H9 (cell line): Measurements from ENCODE around the gene PDLIM7. TPM values are rescaled to one million over a fixed set of nuclear protein-coding genes. Genes with fewer than 3 reads are reported as not detected.

ENCODE experiments used
- DNase-seq: peaks from one replicate; pipeline ENCODE4 v3.0.0-alpha.2; 2017
- H2AFZ ChIP-seq: one replicate; pipeline ENCODE4 v1.6.1; 2013; ENCODE audit warnings: mild to moderate bottlenecking, low read length, control low read depth, moderate library complexity
- H2AK5ac ChIP-seq: 2 replicates; pipeline ENCODE4 v1.6.1; 2013; ENCODE audit warnings: low read length, control low read depth, mixed read lengths; ENCODE audit not compliant: insufficient read length
- H2BK120ac ChIP-seq: one replicate; pipeline ENCODE4 v1.6.1; 2013; ENCODE audit warnings: low read depth, mild to moderate bottlenecking, low read length, control low read depth, inconsistent platforms; ENCODE audit not compliant: poor library complexity, severe bottlenecking
- H2BK12ac ChIP-seq: 2 replicates; pipeline ENCODE4 v1.6.1; 2013; ENCODE audit warnings: low read length, control low read depth, mixed read lengths, low read depth; ENCODE audit not compliant: insufficient read length
- H2BK15ac ChIP-seq: 2 replicates; pipeline ENCODE4 v1.6.1; 2013; ENCODE audit warnings: low read depth, low read length, control low read depth
- H2BK20ac ChIP-seq: one replicate; pipeline ENCODE4 v1.6.1; 2013; ENCODE audit warnings: low read depth, mild to moderate bottlenecking, low read length, control low read depth, inconsistent platforms; ENCODE audit not compliant: poor library complexity, severe bottlenecking
- H2BK5ac ChIP-seq: 2 replicates; pipeline ENCODE4 v1.6.1; 2013; ENCODE audit warnings: low read length, control low read depth, mixed read lengths; ENCODE audit not compliant: insufficient read length
- H3K14ac ChIP-seq: 2 replicates; pipeline ENCODE4 v1.6.1; 2013; ENCODE audit warnings: low read length, control low read depth; ENCODE audit not compliant: insufficient read depth
- H3K18ac ChIP-seq: 2 replicates; pipeline ENCODE4 v1.6.1; 2013; ENCODE audit warnings: low read depth, mild to moderate bottlenecking, mixed read lengths, low read length, control low read depth; ENCODE audit not compliant: insufficient read length
- H3K23ac ChIP-seq: 2 replicates; pipeline ENCODE4 v1.6.1; 2013; ENCODE audit warnings: low read length, control low read depth, mixed read lengths, low read depth; ENCODE audit not compliant: insufficient read length
- H3K23me2 ChIP-seq: 2 replicates; pipeline ENCODE4 v1.6.1; 2013; ENCODE audit warnings: low read depth, mild to moderate bottlenecking, mixed read lengths, low read length, control low read depth; ENCODE audit not compliant: insufficient read length, poor library complexity, severe bottlenecking
- H3K27ac ChIP-seq: 2 replicates; pipeline ENCODE4 v1.5.1; 2013; ENCODE audit warnings: low read length, control low read depth, mixed read lengths, low read depth; ENCODE audit not compliant: insufficient read length
- H3K27me3 ChIP-seq: 2 replicates; pipeline ENCODE4 v1.6.1; 2013; ENCODE audit warnings: low read length, control low read depth, inconsistent platforms; ENCODE audit not compliant: insufficient read depth
- H3K4ac ChIP-seq: 2 replicates; pipeline ENCODE4 v1.6.1; 2013; ENCODE audit warnings: low read depth, mild to moderate bottlenecking, control low read depth, inconsistent platforms, low read length, moderate library complexity
- H3K4me1 ChIP-seq: 2 replicates; pipeline ENCODE4 v1.6.1; 2013; ENCODE audit warnings: low read length, control low read depth, inconsistent platforms; ENCODE audit not compliant: insufficient read depth
- H3K4me2 ChIP-seq: 2 replicates; pipeline ENCODE4 v1.6.1; 2013; ENCODE audit warnings: low read length, control low read depth, mixed read lengths; ENCODE audit not compliant: insufficient read length, insufficient read depth
- H3K56ac ChIP-seq: 2 replicates; pipeline ENCODE4 v1.6.1; 2013; ENCODE audit warnings: low read depth, mild to moderate bottlenecking, mixed read lengths, low read length, control low read depth; ENCODE audit not compliant: insufficient read length
- H3K79me1 ChIP-seq: 2 replicates; pipeline ENCODE4 v1.6.1; 2013; ENCODE audit warnings: low read depth, mild to moderate bottlenecking, moderate library complexity, low read length, control low read depth, inconsistent platforms; ENCODE audit not compliant: insufficient read depth, poor library complexity, severe bottlenecking
- H3K79me2 ChIP-seq: 2 replicates; pipeline ENCODE4 v1.6.1; 2013; ENCODE audit warnings: low read length, control low read depth, inconsistent platforms; ENCODE audit not compliant: insufficient read depth
- H3K9ac ChIP-seq: 2 replicates; pipeline ENCODE4 v1.6.1; 2013; ENCODE audit warnings: low read length, control low read depth, mixed read lengths; ENCODE audit not compliant: insufficient read length; ENCODE audit errors: extremely low read depth
- H3K9me3 ChIP-seq: one replicate; pipeline ENCODE4 v1.6.1; 2013; ENCODE audit warnings: low read depth, low read length, inconsistent platforms; ENCODE audit not compliant: control insufficient read depth
- H3T11ph ChIP-seq: one replicate; pipeline ENCODE4 v1.6.1; 2013; ENCODE audit warnings: mild to moderate bottlenecking, low read length, control low read depth, inconsistent platforms
- H4K20me1 ChIP-seq: one replicate; pipeline ENCODE4 v1.6.1; 2013; ENCODE audit not compliant: control insufficient read depth, insufficient read length, insufficient read depth
- H4K5ac ChIP-seq: 2 replicates; pipeline ENCODE4 v1.6.1; 2013; ENCODE audit warnings: low read depth, mild to moderate bottlenecking, mixed read lengths, low read length, control low read depth; ENCODE audit not compliant: insufficient read length
- H4K8ac ChIP-seq: replicated peaks from 2 replicates; pipeline ENCODE4 v1.6.1; 2013; ENCODE audit warnings: low read length, control low read depth, mixed read lengths, low read depth; ENCODE audit not compliant: insufficient read length
- H4K91ac ChIP-seq: 2 replicates; pipeline ENCODE4 v1.6.1; 2013; ENCODE audit warnings: low read depth, mild to moderate bottlenecking, moderate library complexity, mixed read lengths, low read length, control low read depth; ENCODE audit not compliant: insufficient read length
- H3K27ac Mint-ChIP-seq, 3 experiments: 2 replicates in 2 of 3; 3 replicates in 1 of 3; pipeline ENCODE4 v1.8.0; 2020 to 2021; ENCODE audit warnings: mixed read lengths in 3 of 3, mild to moderate bottlenecking in 1 of 3, moderate library complexity in 1 of 3
- H3K27me3 Mint-ChIP-seq: 2 replicates; pipeline ENCODE4 v1.8.0; 2021; ENCODE audit warnings: low read depth, mild to moderate bottlenecking, moderate library complexity, mixed read lengths
- H3K36me3 Mint-ChIP-seq, 3 experiments: 2 replicates in 2 of 3; 3 replicates in 1 of 3; pipeline ENCODE4 v1.8.0; 2020 to 2021; ENCODE audit warnings: low read depth in 3 of 3, mixed read lengths in 3 of 3; ENCODE audit not compliant: insufficient read depth in 1 of 3
- H3K4me1 Mint-ChIP-seq, 2 experiments: 2 replicates each; pipeline ENCODE4 v1.8.0; 2020; ENCODE audit warnings: mixed read lengths in 2 of 2
- H3K4me3 Mint-ChIP-seq, 2 experiments: 2 replicates in 1 of 2; 3 replicates in 1 of 2; pipeline ENCODE4 v1.8.0; 2020 to 2021; ENCODE audit warnings: mild to moderate bottlenecking in 2 of 2, mixed read lengths in 2 of 2, moderate library complexity in 1 of 2
- H3K9me3 Mint-ChIP-seq, 2 experiments: 2 replicates in 1 of 2; 3 replicates in 1 of 2; pipeline ENCODE4 v1.8.0; 2020; ENCODE audit warnings: mild to moderate bottlenecking in 2 of 2, mixed read lengths in 2 of 2, moderate library complexity in 1 of 2
- CTCF ChIP-seq: fragments of 200-600 bp; sonication (generic); conservative IDR thresholded peaks from 3 replicates; pipeline ENCODE4 v1.8.0; 2021; ENCODE audit warnings: antibody characterized with exemption, mild to moderate bottlenecking
- WGBS: extraction: QIAGEN DNeasy Blood & Tissue Kit; methylation state at CpG from one replicate; pipeline ENCODE4 v1.1.7; 2013; ENCODE audit warnings: missing lambda C conversion rate, low lambda C conversion rate, mixed read lengths; ENCODE audit not compliant: insufficient read length; ENCODE audit errors: extremely low coverage; 5-methylcytosine and 5-hydroxymethylcytosine counted together
- total RNA-seq: library from RNA; stranded (reverse); gene quantifications from 2 replicates; pipeline ENCODE4 v1.2.1, GENCODE V29; 2021

PDLIM7 gene
- total RNA-seq, 1 experiment from 2014 or later, result 137 TPM

DNA sequence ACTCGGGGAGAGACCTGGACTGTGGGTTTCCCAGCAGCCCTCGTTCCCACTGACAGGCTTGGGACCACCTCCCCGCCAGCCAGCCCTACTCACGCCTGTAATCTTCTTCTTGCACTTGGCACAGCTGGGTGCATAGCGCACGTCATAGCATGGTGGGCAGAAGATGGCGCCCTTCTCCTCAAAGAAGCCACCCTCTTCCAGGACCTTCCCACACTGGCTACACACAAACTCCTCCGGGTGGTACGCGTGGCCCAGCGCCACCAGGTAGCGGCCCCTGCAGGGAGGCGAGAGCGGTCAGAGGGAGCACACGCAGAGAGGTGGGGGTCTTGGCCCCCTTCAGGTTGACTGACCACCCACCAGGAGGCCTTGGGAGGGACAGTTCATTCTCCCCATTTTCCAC lies 9.4 kb downstream of the PDLIM7 start:
- no peak overlapping the region for H3K18ac ChIP-seq
- no peak overlapping the region for H3K27ac ChIP-seq
- H3K27ac Mint-ChIP-seq, result peak overlapping the region in 1 of 3 experiments; percentile 58; a peak in 1 of 7 replicates
- H2BK12ac ChIP-seq, result no peak overlapping the region
- H3K4ac ChIP-seq, result no peak overlapping the region
- H3K4me3 Mint-ChIP-seq, result no peak overlapping the region
- H3T11ph ChIP-seq, result no peak overlapping the region
- H3K9me3 Mint-ChIP-seq, result no peaks in the 10 kb centered on the region; a peak in 1 of 5 replicates
- H3K4me1 ChIP-seq, result no peaks in the 10 kb centered on the region; the same call in 1 of the 2 replicates
- no peaks in the 10 kb centered on the region for H3K79me2 ChIP-seq
- no peaks in the 10 kb centered on the region for H3K9me3 ChIP-seq
- no peaks in the 10 kb centered on the region for H4K20me1 ChIP-seq
- no peak overlapping the region for H4K8ac ChIP-seq
- H2AFZ ChIP-seq, result no peak overlapping the region
- H2AK5ac ChIP-seq, result no peak overlapping the region
- H3K4me2 ChIP-seq, result no peak overlapping the region
- H2BK15ac ChIP-seq, result no peak overlapping the region
- H3K79me1 ChIP-seq, result no peaks in the 10 kb centered on the region
- H4K5ac ChIP-seq, result no peak overlapping the region
- no peaks in the 10 kb centered on the region; the same call in none of the 2 replicates for H3K27me3 Mint-ChIP-seq
- H4K91ac ChIP-seq, result no peak overlapping the region
- H3K56ac ChIP-seq, result no peak overlapping the region
- H3K36me3 Mint-ChIP-seq, result peaks cover 46 to 87% (median 82%) of the 10 kb centered on the region in 3 experiments
- no peak overlapping the region for H3K23ac ChIP-seq
- no peak for DNase-seq
- no peaks in the 10 kb centered on the region for H3K23me2 ChIP-seq
- H3K14ac ChIP-seq, result no peak overlapping the region
- no peak overlapping the region for H3K9ac ChIP-seq
- H3K27me3 ChIP-seq, result no peaks in the 10 kb centered on the region
- no CpG with 5 or more reads among the region's 15 CpGs for WGBS
- TF ChIP-seq CTCF, result peak; percentile 26; the same call in 2 of the 3 replicates
- no peak overlapping the region for H2BK20ac ChIP-seq
- H2BK120ac ChIP-seq, result no peak overlapping the region
- H2BK5ac ChIP-seq, result no peak overlapping the region
- peaks cover 8 to 16% of the 10 kb centered on the region in 2 experiments for H3K4me1 Mint-ChIP-seq
